HG02588 (cell line): ENCODE measurements around the gene GLIS1.

Experiments
- ATAC-seq: cut with Tn5 transposase; IDR thresholded peaks from one replicate; pipeline ENCODE4 v1.9.1; 2021; ENCODE audit warnings: mild to moderate bottlenecking, moderate library complexity; ENCODE audit not compliant: unreplicated experiment

GLIS1 gene

GRCh38 chr1:53502641-53503432 lies 236.1 kb downstream of the GLIS1 start:
- ATAC-seq: no peak

- no peak for ATAC-seq
Observed at GRCh38 chr1:53501065-53502005, 237.6 kb downstream of the GLIS1 start.

GRCh38 chr1:53500204-53501064 lies 238.5 kb downstream of the GLIS1 start:
- no peak for ATAC-seq

GRCh38 chr1:53499257-53500203 lies 239.4 kb downstream of the GLIS1 start:
- ATAC-seq: no peak

GRCh38 chr1:53498555-53499131 lies 240.3 kb downstream of the GLIS1 start:
- no peak for ATAC-seq

GRCh38 chr1:53495633-53496345 lies 243.2 kb downstream of the GLIS1 start:
- ATAC-seq: no peak

- no peak for ATAC-seq
Observed at GRCh38 chr1:53490351-53490750, 248.6 kb downstream of the GLIS1 start.

GRCh38 chr1:53486395-53487026 lies 252.5 kb downstream of the GLIS1 start:
- ATAC-seq: no peak

- no peak for ATAC-seq
Observed at GRCh38 chr1:53485478-53486394, 253.2 kb downstream of the GLIS1 start.

GRCh38 chr1:53484705-53485477 lies 254.1 kb downstream of the GLIS1 start:
- ATAC-seq: no peak

GRCh38 chr1:53483656-53484055 lies 255.3 kb downstream of the GLIS1 start:
- no peak for ATAC-seq

- no peak for ATAC-seq
Observed at GRCh38 chr1:53483170-53483569, 255.8 kb downstream of the GLIS1 start.

- no peak for ATAC-seq
Observed at GRCh38 chr1:53482441-53483153, 256.4 kb downstream of the GLIS1 start.

GRCh38 chr1:53481456-53481855 lies 257.5 kb downstream of the GLIS1 start:
- no peak for ATAC-seq

GRCh38 chr1:53480678-53481077 lies 258.3 kb downstream of the GLIS1 start:
- no peak for ATAC-seq

GRCh38 chr1:53478502-53478818 lies 260.5 kb downstream of the GLIS1 start:
- ATAC-seq: no peak
